Loucy (cell line): ENCODE results near the gene PTBP1.
"Not testable (repeated sequence)": the region's sequence is repeated elsewhere in the genome, so short reads cannot be mapped to it uniquely, and the experiment has no call there.

Source experiments
- H2AFZ ChIP-seq: fragments of 200-600 bp; sonication (generic); 2 replicates; pipeline ENCODE4 v1.6.0; 2016; ENCODE audit warnings: antibody characterized with exemption, mild to moderate bottlenecking, low read length, moderate library complexity
- H3F3A ChIP-seq: fragments of 200-600 bp; 2 replicates; pipeline ENCODE4 v1.6.0; 2016; ENCODE audit warnings: antibody characterized with exemption, low read depth, mild to moderate bottlenecking
- H3K27me3 ChIP-seq: fragments of 200-600 bp; sonication (generic); 2 replicates; pipeline ENCODE4 v1.6.1; 2014; ENCODE audit warnings: low read length, mild to moderate bottlenecking; ENCODE audit not compliant: insufficient read depth, poor library complexity, severe bottlenecking
- H3K36me3 ChIP-seq: fragments of 200-600 bp; sonication (generic); 2 replicates; pipeline ENCODE4 v1.6.1; 2016; ENCODE audit warnings: low read length; ENCODE audit not compliant: insufficient read depth
- H3K4me1 ChIP-seq: fragments of 200-600 bp; sonication (generic); 2 replicates; pipeline ENCODE4 v1.5.1; 2014; ENCODE audit warnings: low read length, mild to moderate bottlenecking; ENCODE audit not compliant: insufficient read depth, poor library complexity, severe bottlenecking
- H3K4me2 ChIP-seq: fragments of 200-600 bp; sonication (generic); 2 replicates; pipeline ENCODE4 v1.6.0; 2014; ENCODE audit warnings: antibody characterized with exemption, low read length, low read depth, mild to moderate bottlenecking; ENCODE audit not compliant: poor library complexity, severe bottlenecking
- H3K4me3 ChIP-seq: fragments of 200-600 bp; sonication (generic); 2 replicates; pipeline ENCODE4 v1.5.1; 2014; ENCODE audit warnings: low read length, mild to moderate bottlenecking, mixed read lengths; ENCODE audit not compliant: poor library complexity, severe bottlenecking
- H3K79me2 ChIP-seq: fragments of 200-600 bp; sonication (generic); 2 replicates; pipeline ENCODE4 v1.6.1; 2014; ENCODE audit warnings: low read length; ENCODE audit not compliant: insufficient read depth
- H3K9ac ChIP-seq: fragments of 200-600 bp; sonication (generic); 2 replicates; pipeline ENCODE4 v1.6.0; 2014; ENCODE audit warnings: mild to moderate bottlenecking, low read depth, low read length, moderate library complexity; ENCODE audit not compliant: poor library complexity, severe bottlenecking
- H3K9me2 ChIP-seq: fragments of 200-600 bp; sonication (generic); replicated peaks from 2 replicates; pipeline ENCODE4 v1.6.1; 2016; ENCODE audit warnings: low read depth, low read length, mixed read lengths
- H3K9me3 ChIP-seq: fragments of 200-600 bp; sonication (generic); 2 replicates; pipeline ENCODE4 v1.6.1; 2014; ENCODE audit warnings: mild to moderate bottlenecking, antibody characterized with exemption, low read length, low read depth; ENCODE audit not compliant: insufficient read depth
- H4K20me1 ChIP-seq: fragments of 200-600 bp; sonication (generic); 2 replicates; pipeline ENCODE4 v1.6.0; 2014; ENCODE audit warnings: antibody characterized with exemption, low read length, mild to moderate bottlenecking; ENCODE audit not compliant: insufficient read depth, poor library complexity, severe bottlenecking
- CTCF ChIP-seq: fragments of 200-600 bp; sonication (generic); conservative IDR thresholded peaks from 2 replicates; pipeline ENCODE4 v1.5.1; 2014; ENCODE audit warnings: mild to moderate bottlenecking, antibody characterized with exemption, low read length
- EZH2phosphoT487 ChIP-seq: fragments of 200-600 bp; IDR thresholded peaks from 2 replicates; pipeline ENCODE4 v1.6.1; 2018; ENCODE audit warnings: antibody characterized with exemption, mild to moderate bottlenecking, moderate library complexity, borderline replicate concordance

The PTBP1 gene

GRCh38 chr19:848386-848921 is 51.2 kb downstream of the PTBP1 start:
- H3K9ac ChIP-seq, result no peak overlapping the region
- H3K9me3 ChIP-seq, result no peaks in the 10 kb centered on the region
- no peak overlapping the region for H3K4me3 ChIP-seq
- no peaks in the 10 kb centered on the region for H3K27me3 ChIP-seq
- no peaks in the 10 kb centered on the region for H3K4me1 ChIP-seq
- H3K79me2 ChIP-seq, result no peaks in the 10 kb centered on the region
- H3K9me2 ChIP-seq, result no peaks in the 10 kb centered on the region
- H2AFZ ChIP-seq, result no peak overlapping the region
- H4K20me1 ChIP-seq, result no peaks in the 10 kb centered on the region
- H3K36me3 ChIP-seq, result no peaks in the 10 kb centered on the region
- H3F3A ChIP-seq, result no peaks in the 10 kb centered on the region
- TF ChIP-seq EZH2phosphoT487 (no peak), CTCF (no peak)
- H3K4me2 ChIP-seq, result no peak overlapping the region

GRCh38 chr19:849195-849594 is 51.9 kb downstream of the PTBP1 start:
- not testable (repeated sequence) for H3F3A ChIP-seq, H3K79me2 ChIP-seq, H3K9me3 ChIP-seq, H3K4me2 ChIP-seq, H2AFZ ChIP-seq, H3K27me3 ChIP-seq, H4K20me1 ChIP-seq, H3K36me3 ChIP-seq, H3K9me2 ChIP-seq, H3K4me1 ChIP-seq, H3K4me3 ChIP-seq, H3K9ac ChIP-seq

- no peak overlapping the region for H2AFZ ChIP-seq
- H3K36me3 ChIP-seq, result no peaks in the 10 kb centered on the region
- no peaks in the 10 kb centered on the region for H3K9me2 ChIP-seq
- H3K4me3 ChIP-seq, result no peak overlapping the region
- H3K9ac ChIP-seq, result no peak overlapping the region
- no peaks in the 10 kb centered on the region for H3K27me3 ChIP-seq
- no peak for TF ChIP-seq EZH2phosphoT487
- TF ChIP-seq CTCF, result no peak
- H3K79me2 ChIP-seq, result no peaks in the 10 kb centered on the region
- no peaks in the 10 kb centered on the region for H3F3A ChIP-seq
- H3K4me2 ChIP-seq, result no peak overlapping the region
- H3K4me1 ChIP-seq, result no peaks in the 10 kb centered on the region
- no peaks in the 10 kb centered on the region for H3K9me3 ChIP-seq
- no peaks in the 10 kb centered on the region for H4K20me1 ChIP-seq
Measured at GRCh38 chr19:850221-850978, 53.1 kb downstream of the PTBP1 start.

- Histone ChIP-seq H3K4me1 (no peaks in the 10 kb centered on the region), H3K36me3 (no peaks in the 10 kb centered on the region), H3K9me3 (no peaks in the 10 kb centered on the region), H2AFZ (no peak overlapping the region), H3K4me2 (no peak overlapping the region), H3K4me3 (no peak overlapping the region), H3F3A (no peaks in the 10 kb centered on the region), H3K27me3 (no peaks in the 10 kb centered on the region), H3K9me2 (no peaks in the 10 kb centered on the region), H3K9ac (no peak overlapping the region), H3K79me2 (no peaks in the 10 kb centered on the region), H4K20me1 (no peaks in the 10 kb centered on the region)
- TF ChIP-seq EZH2phosphoT487 (no peak), CTCF (no peak)
Measured at GRCh38 chr19:850979-851335, 53.7 kb downstream of the PTBP1 start.
